ENCODE results near the gene SSR4. TPM values are rescaled to one million over a fixed set of nuclear protein-coding genes. Genes with fewer than 3 reads are reported as not detected.

The SSR4 gene
- polyA plus RNA-seq, 1 experiment: 598 TPM

DNA sequence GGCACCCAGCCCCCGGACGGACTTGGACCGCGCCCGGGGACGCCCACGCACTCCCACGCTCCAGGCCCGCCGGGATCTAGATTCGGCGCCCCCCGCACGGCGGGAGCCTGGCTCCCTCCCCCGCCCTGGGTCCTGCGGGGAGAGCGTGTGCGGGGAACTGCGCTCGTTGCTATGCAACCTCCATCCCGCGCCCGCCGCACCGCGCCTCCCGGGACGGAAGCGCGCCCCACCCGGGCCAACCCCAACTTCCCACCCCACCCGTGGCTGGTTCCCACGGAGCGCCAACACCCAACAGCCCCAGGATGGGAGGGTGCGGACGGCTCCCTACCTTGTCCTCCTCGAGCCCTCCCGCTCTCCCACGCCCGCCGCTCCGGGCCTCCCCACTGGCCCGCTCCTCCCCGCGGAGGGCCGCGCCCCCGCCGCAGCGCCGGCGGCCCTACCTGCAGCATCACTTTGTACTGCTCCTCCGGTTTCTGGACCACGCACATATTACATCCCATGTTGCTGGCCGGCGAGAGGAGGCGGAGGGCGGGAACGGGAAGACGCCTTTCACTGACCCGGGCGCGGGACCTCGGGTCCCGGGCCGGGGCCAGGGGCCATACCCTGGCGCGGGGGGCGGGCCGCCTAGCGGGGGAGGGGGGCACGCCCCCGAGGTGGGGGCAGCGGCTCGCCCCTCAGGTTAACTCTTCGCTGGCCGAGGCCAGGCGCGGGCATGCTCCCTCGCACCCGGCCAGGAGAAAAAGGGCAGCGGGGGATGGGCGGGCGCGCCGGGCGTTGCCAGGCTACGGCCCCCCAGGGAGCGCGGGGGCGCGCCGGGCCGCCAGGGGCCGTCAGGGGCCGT lies 35.6 kb downstream of the SSR4 start, which contains the start of gene PDZD4:
Gene PDZD4 (minus strand): TSS at position 746 of the 841 bp plus-strand sequence. CDS start 246 bp downstream, at position 500.
- H3K4me3 ChIP-seq (ENCODE audit: low read depth, low read length): peak within 1 kb of the TSS; percentile 19
- H3K36me3 ChIP-seq (ENCODE audit: control insufficient read depth, insufficient read depth, low read length): no peaks in the 10 kb centered on the region
- POLR2A ChIA-PET: no interaction called here
- H3K27me3 ChIP-seq (ENCODE audit: control insufficient read depth, insufficient read depth, low read length): peaks cover 9% of the 10 kb centered on the region; the same call in 1 of the 2 replicates
- no peak for DNase-seq (ENCODE audit: low read depth)
- CTCF ChIA-PET: no interaction called here
- no peak for TF ChIP-seq CTCF (IDR thresholded peaks at IDR 0.05; ENCODE audit: insufficient read depth, low read depth, low read length)

DNA sequence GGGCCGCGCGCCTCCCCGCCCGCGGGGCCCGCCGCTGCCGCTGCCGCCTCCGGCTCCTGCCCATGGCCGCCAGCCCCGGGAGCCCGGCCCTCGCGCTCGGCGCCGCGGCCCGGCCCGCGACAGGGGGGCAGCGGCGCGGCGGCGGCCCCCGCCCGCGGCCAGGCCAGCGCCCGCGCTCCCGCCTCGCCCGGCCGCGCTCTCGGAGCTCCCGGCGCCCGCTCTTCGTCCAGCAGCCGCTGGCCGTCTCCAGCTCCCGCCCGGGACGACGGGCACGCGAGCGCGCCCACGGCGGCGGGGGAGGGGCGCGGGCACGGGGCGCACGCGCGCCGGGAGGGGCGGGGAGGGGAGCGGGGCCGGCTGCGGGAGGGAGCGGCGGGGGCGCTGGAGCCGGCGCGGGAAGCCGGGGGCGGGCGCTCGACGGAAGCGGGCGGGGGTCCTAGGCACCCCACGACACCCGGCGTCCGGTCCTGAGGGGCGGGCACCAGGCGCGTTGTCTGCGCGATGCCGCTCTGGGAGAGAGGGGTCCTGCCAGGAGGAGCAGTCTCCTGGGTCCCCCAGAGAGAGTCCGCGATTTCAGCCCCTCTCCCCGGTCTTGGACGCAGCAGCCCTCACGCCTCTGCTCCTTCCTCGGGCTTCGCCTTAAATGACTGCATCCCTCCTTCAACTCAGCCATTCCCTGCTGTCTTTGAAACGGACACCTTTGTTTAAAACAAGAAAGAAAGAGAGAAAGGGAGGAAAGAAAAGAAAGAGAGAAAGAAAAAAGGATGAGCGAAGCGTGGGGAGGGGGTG lies 36.4 kb downstream of the SSR4 start:
- DNase-seq (ENCODE audit: low read depth): no peak
- ChIA-PET POLR2A (no interaction called here), CTCF (no interaction called here)
- no peak for TF ChIP-seq CTCF (IDR thresholded peaks at IDR 0.05; ENCODE audit: insufficient read depth, low read depth, low read length)
- H3K4me3 ChIP-seq (ENCODE audit: low read depth, low read length): no peak overlapping the region
- no peaks in the 10 kb centered on the region for H3K36me3 ChIP-seq (ENCODE audit: control insufficient read depth, insufficient read depth, low read length)
- peaks cover 9% of the 10 kb centered on the region; the same call in 1 of the 2 replicates for H3K27me3 ChIP-seq (ENCODE audit: control insufficient read depth, insufficient read depth, low read length)

GRCh38 chrX:153831429-153832150 lies 37.1 kb downstream of the SSR4 start:
- H3K36me3 ChIP-seq (ENCODE audit: control insufficient read depth, insufficient read depth, low read length): no peaks in the 10 kb centered on the region
- H3K4me3 ChIP-seq (ENCODE audit: low read depth, low read length): no peak overlapping the region
- TF ChIP-seq CTCF (IDR thresholded peaks at IDR 0.05; ENCODE audit: insufficient read depth, low read depth, low read length): no peak
- POLR2A ChIA-PET: no interaction called here
- H3K27me3 ChIP-seq (ENCODE audit: control insufficient read depth, insufficient read depth, low read length): peaks cover 9% of the 10 kb centered on the region; the same call in 1 of the 2 replicates
- CTCF ChIA-PET: no interaction called here
- no peak for DNase-seq (ENCODE audit: low read depth)

- H3K27me3 ChIP-seq (ENCODE audit: control insufficient read depth, insufficient read depth, low read length): peaks cover 9% of the 10 kb centered on the region; the same call in 1 of the 2 replicates
- no peaks in the 10 kb centered on the region for H3K36me3 ChIP-seq (ENCODE audit: control insufficient read depth, insufficient read depth, low read length)
- no peak for DNase-seq (ENCODE audit: low read depth)
- no peak for TF ChIP-seq CTCF (IDR thresholded peaks at IDR 0.05; ENCODE audit: insufficient read depth, low read depth, low read length)
- ChIA-PET CTCF (no interaction called here), POLR2A (no interaction called here)
- no peak overlapping the region for H3K4me3 ChIP-seq (ENCODE audit: low read depth, low read length)
Observed at GRCh38 chrX:153832728-153833127, 38.3 kb downstream of the SSR4 start.

- Histone ChIP-seq H3K27me3 (ENCODE audit: control insufficient read depth, insufficient read depth, low read length) (peaks cover 3% of the 10 kb centered on the region; the same call in 1 of the 2 replicates), H3K4me3 (ENCODE audit: low read depth, low read length) (no peak overlapping the region), H3K36me3 (ENCODE audit: control insufficient read depth, insufficient read depth, low read length) (no peaks in the 10 kb centered on the region)
- ChIA-PET POLR2A (no interaction called here), CTCF (no interaction called here)
- TF ChIP-seq CTCF (IDR thresholded peaks at IDR 0.05; ENCODE audit: insufficient read depth, low read depth, low read length): no peak
- DNase-seq (ENCODE audit: low read depth): no peak
Observed at GRCh38 chrX:153836921-153837320, 42.5 kb downstream of the SSR4 start.

All from BJ (cell line).